Stimulated activated naive CD8-positive, alpha-beta T cell treated with anti-CD3 and anti-CD28 coated beads, Interleukin-15, amount 100 ng/mL, for 72 hours (primary cell): ENCODE data around the gene TSPAN15.

Experiments
- ATAC-seq: fragments of 150-1000 bp; cut with Tn5 transposase; 2 replicates; pipeline ENCODE4 v1.10.0; 2021; ENCODE audit warnings: mild to moderate bottlenecking, moderate library complexity
- DNase-seq, 2 donors: peaks; one replicate each; pipeline ENCODE4 v3.0.0; 2021 to 2022
- H3K27ac Mint-ChIP-seq, 2 donors: one replicate each; pipeline ENCODE4 v1.8.0; 2022; ENCODE audit warnings: mild to moderate bottlenecking in 2 of 2, mixed read lengths in 2 of 2, moderate library complexity in 2 of 2
- H3K27me3 Mint-ChIP-seq: one replicate; pipeline ENCODE4 v1.8.0; 2022; ENCODE audit warnings: mixed read lengths
- H3K4me1 Mint-ChIP-seq: one replicate; pipeline ENCODE4 v1.8.0; 2022; ENCODE audit warnings: mild to moderate bottlenecking, mixed read lengths
- H3K4me3 Mint-ChIP-seq, 2 donors: one replicate each; pipeline ENCODE4 v1.8.0; 2022; ENCODE audit warnings: mild to moderate bottlenecking in 2 of 2, mixed read lengths in 2 of 2, moderate library complexity in 1 of 2
- H3K9me3 Mint-ChIP-seq, 2 donors: one replicate each; pipeline ENCODE4 v1.8.0; 2022; ENCODE audit warnings: mixed read lengths in 2 of 2

TSPAN15 gene

GRCh38 chr10:69495666-69496065 lies 44.4 kb downstream of the TSPAN15 start:
- Mint-ChIP-seq H3K27ac (no peak overlapping the region), H3K27me3 (no peaks in the 10 kb centered on the region)

GRCh38 chr10:69496352-69497230 lies 45.3 kb downstream of the TSPAN15 start:
- H3K4me1 Mint-ChIP-seq, result peaks cover 10% of the 10 kb centered on the region
- H3K9me3 Mint-ChIP-seq, result no peaks in the 10 kb centered on the region
- DNase-seq (no peak), ATAC-seq (no peak)
- H3K4me3 Mint-ChIP-seq, result no peak overlapping the region
- no peak overlapping the region for H3K27ac Mint-ChIP-seq
- no peaks in the 10 kb centered on the region for H3K27me3 Mint-ChIP-seq

More at GRCh38 chr10:69495666-69496065, 44.4 kb downstream of the TSPAN15 start:
- DNase-seq, result no peak
- ATAC-seq, result no peak
- H3K4me1 Mint-ChIP-seq, result peaks cover 10% of the 10 kb centered on the region
- H3K4me3 Mint-ChIP-seq, result no peak overlapping the region
- H3K9me3 Mint-ChIP-seq, result no peaks in the 10 kb centered on the region

GRCh38 chr10:69497231-69497561 lies 45.9 kb downstream of the TSPAN15 start:
- ATAC-seq, result no peak
- H3K4me1 Mint-ChIP-seq, result peaks cover 10% of the 10 kb centered on the region
- H3K27me3 Mint-ChIP-seq, result no peaks in the 10 kb centered on the region
- H3K9me3 Mint-ChIP-seq, result no peaks in the 10 kb centered on the region
- DNase-seq, result no peak
- no peak overlapping the region for H3K4me3 Mint-ChIP-seq
- no peak overlapping the region for H3K27ac Mint-ChIP-seq

- H3K4me3 Mint-ChIP-seq, result no peak overlapping the region
- H3K4me1 Mint-ChIP-seq, result peaks cover 10% of the 10 kb centered on the region
These were observed 46.5 kb downstream of the TSPAN15 start for GRCh38 chr10:69497611-69498390.

GRCh38 chr10:69498711-69499471 lies 47.6 kb downstream of the TSPAN15 start:
- DNase-seq (no peak), ATAC-seq (no peak)
- H3K4me1 Mint-ChIP-seq, result peaks cover 10% of the 10 kb centered on the region
- H3K9me3 Mint-ChIP-seq, result no peaks in the 10 kb centered on the region
- no peaks in the 10 kb centered on the region for H3K27me3 Mint-ChIP-seq
- no peak overlapping the region for H3K27ac Mint-ChIP-seq
- H3K4me3 Mint-ChIP-seq, result no peak overlapping the region

More at GRCh38 chr10:69497611-69498390, 46.5 kb downstream of the TSPAN15 start:
- H3K27ac Mint-ChIP-seq, result peak overlapping the region in 1 of 2 donors; percentile 44
- no peak for ATAC-seq
- H3K27me3 Mint-ChIP-seq, result no peaks in the 10 kb centered on the region
- H3K9me3 Mint-ChIP-seq, result no peaks in the 10 kb centered on the region
- DNase-seq, result no peak

- no peak overlapping the region for H3K4me3 Mint-ChIP-seq
- H3K9me3 Mint-ChIP-seq, result no peaks in the 10 kb centered on the region
- H3K27ac Mint-ChIP-seq, result peak overlapping the region in 1 of 2 donors; percentile 42
- H3K4me1 Mint-ChIP-seq, result peaks cover 10% of the 10 kb centered on the region
- no peaks in the 10 kb centered on the region for H3K27me3 Mint-ChIP-seq
- DNase-seq, result no peak
- no peak for ATAC-seq
These were observed 48.7 kb downstream of the TSPAN15 start for GRCh38 chr10:69499726-69500689.

GRCh38 chr10:69500864-69501468 lies 49.7 kb downstream of the TSPAN15 start:
- Mint-ChIP-seq H3K4me1 (peaks cover 10% of the 10 kb centered on the region), H3K4me3 (no peak overlapping the region), H3K9me3 (no peaks in the 10 kb centered on the region), H3K27ac (no peak overlapping the region), H3K27me3 (no peaks in the 10 kb centered on the region)
- no peak for ATAC-seq
- no peak for DNase-seq

- Mint-ChIP-seq H3K27me3 (no peaks in the 10 kb centered on the region), H3K4me1 (peaks cover 10% of the 10 kb centered on the region), H3K4me3 (no peak overlapping the region), H3K9me3 (no peaks in the 10 kb centered on the region), H3K27ac (no peak overlapping the region)
- no peak for ATAC-seq
- DNase-seq, result no peak
These were observed 50.4 kb downstream of the TSPAN15 start for GRCh38 chr10:69501657-69502056.

- ATAC-seq (no peak), DNase-seq (no peak)
- peaks cover 16% of the 10 kb centered on the region for H3K4me1 Mint-ChIP-seq
- H3K4me3 Mint-ChIP-seq, result no peak overlapping the region
- H3K27me3 Mint-ChIP-seq, result no peaks in the 10 kb centered on the region
- H3K9me3 Mint-ChIP-seq, result no peaks in the 10 kb centered on the region
- H3K27ac Mint-ChIP-seq, result no peak overlapping the region
These were observed 51.3 kb downstream of the TSPAN15 start for GRCh38 chr10:69502589-69502988.

- Mint-ChIP-seq H3K4me3 (no peak overlapping the region), H3K4me1 (peaks cover 15% of the 10 kb centered on the region), H3K27me3 (no peaks in the 10 kb centered on the region), H3K9me3 (no peaks in the 10 kb centered on the region), H3K27ac (no peak overlapping the region)
- ATAC-seq (no peak), DNase-seq (no peak)
These were observed 52.0 kb downstream of the TSPAN15 start for GRCh38 chr10:69503001-69503895.

- H3K9me3 Mint-ChIP-seq, result no peaks in the 10 kb centered on the region
- H3K4me1 Mint-ChIP-seq, result peaks cover 11% of the 10 kb centered on the region
- ATAC-seq (no peak), DNase-seq (no peak)
- peak overlapping the region in 1 of 2 donors; percentile 55 for H3K27ac Mint-ChIP-seq
- no peaks in the 10 kb centered on the region for H3K27me3 Mint-ChIP-seq
- no peak overlapping the region for H3K4me3 Mint-ChIP-seq
These were observed 52.6 kb downstream of the TSPAN15 start for GRCh38 chr10:69503896-69504265.

- H3K4me1 Mint-ChIP-seq, result peaks cover 11% of the 10 kb centered on the region
- no peak overlapping the region for H3K27ac Mint-ChIP-seq
- H3K27me3 Mint-ChIP-seq, result no peaks in the 10 kb centered on the region
- DNase-seq (no peak), ATAC-seq (no peak)
- H3K4me3 Mint-ChIP-seq, result no peak overlapping the region
- H3K9me3 Mint-ChIP-seq, result no peaks in the 10 kb centered on the region
These were observed 53.4 kb downstream of the TSPAN15 start for GRCh38 chr10:69504576-69505250.

GRCh38 chr10:69505636-69506318 lies 54.5 kb downstream of the TSPAN15 start:
- Mint-ChIP-seq H3K27ac (no peak overlapping the region), H3K4me3 (no peak overlapping the region)

More at GRCh38 chr10:69505636-69506318, 54.5 kb downstream of the TSPAN15 start:
- DNase-seq (no peak), ATAC-seq (no peak)
- H3K27me3 Mint-ChIP-seq, result no peaks in the 10 kb centered on the region
- peaks cover 11% of the 10 kb centered on the region for H3K4me1 Mint-ChIP-seq
- no peaks in the 10 kb centered on the region for H3K9me3 Mint-ChIP-seq
